Measurements from ENCODE around the gene NUP62CL. TPM values are rescaled to one million over a fixed set of nuclear protein-coding genes. Genes with fewer than 3 reads are reported as not detected.

Gene NUP62CL
- total and polyA plus RNA-seq, 2 donors from 2014 or later = 9.2 to 9.8 TPM

DNA sequence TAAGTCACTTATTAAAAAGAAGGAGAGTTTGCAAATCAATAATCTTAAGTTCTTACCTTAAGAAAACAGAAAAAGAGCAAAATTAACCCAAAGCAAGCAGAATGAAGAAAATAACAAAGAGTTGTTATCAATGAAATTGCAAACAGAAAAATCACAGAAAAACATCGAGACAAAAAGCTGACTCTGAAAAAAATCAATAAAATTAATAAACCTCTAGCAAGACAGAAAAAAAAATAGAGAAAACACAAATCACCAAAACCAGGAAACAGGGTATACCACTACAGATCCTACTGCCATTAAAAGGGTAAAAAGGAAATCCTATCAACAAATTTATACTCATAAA is 70.3 kb downstream of the NUP62CL start:
- intact Hi-C loops (cut with DNase I) = no loop called here

GRCh38 chrX:107135049-107135964 is 70.9 kb downstream of the NUP62CL start:
- Histone ChIP-seq H3K27ac (ENCODE audit: low read depth in 2 of 2, low read length in 2 of 2) (no peak overlapping the region), H3K9ac (ENCODE audit: low read length in 3 of 3) (no peak overlapping the region), H3K4me3 (ENCODE audit: low read length in 3 of 3) (no peak overlapping the region), H3K9me3 (ENCODE audit: control insufficient read depth in 2 of 3, insufficient read depth in 1 of 3, low read length in 3 of 3) (no peaks in the 10 kb centered on the region), H3K36me3 (ENCODE audit: control insufficient read depth in 2 of 3, insufficient read depth in 3 of 3, low read length in 3 of 3) (no peaks in the 10 kb centered on the region), H3K4me1 (ENCODE audit: control insufficient read depth in 2 of 3, insufficient read depth in 2 of 3, low read depth in 1 of 3, low read length in 3 of 3) (no peaks in the 10 kb centered on the region), H3K27me3 (ENCODE audit: control insufficient read depth, insufficient read depth, low read length) (no peaks in the 10 kb centered on the region)
- TF ChIP-seq, protein P1, sequence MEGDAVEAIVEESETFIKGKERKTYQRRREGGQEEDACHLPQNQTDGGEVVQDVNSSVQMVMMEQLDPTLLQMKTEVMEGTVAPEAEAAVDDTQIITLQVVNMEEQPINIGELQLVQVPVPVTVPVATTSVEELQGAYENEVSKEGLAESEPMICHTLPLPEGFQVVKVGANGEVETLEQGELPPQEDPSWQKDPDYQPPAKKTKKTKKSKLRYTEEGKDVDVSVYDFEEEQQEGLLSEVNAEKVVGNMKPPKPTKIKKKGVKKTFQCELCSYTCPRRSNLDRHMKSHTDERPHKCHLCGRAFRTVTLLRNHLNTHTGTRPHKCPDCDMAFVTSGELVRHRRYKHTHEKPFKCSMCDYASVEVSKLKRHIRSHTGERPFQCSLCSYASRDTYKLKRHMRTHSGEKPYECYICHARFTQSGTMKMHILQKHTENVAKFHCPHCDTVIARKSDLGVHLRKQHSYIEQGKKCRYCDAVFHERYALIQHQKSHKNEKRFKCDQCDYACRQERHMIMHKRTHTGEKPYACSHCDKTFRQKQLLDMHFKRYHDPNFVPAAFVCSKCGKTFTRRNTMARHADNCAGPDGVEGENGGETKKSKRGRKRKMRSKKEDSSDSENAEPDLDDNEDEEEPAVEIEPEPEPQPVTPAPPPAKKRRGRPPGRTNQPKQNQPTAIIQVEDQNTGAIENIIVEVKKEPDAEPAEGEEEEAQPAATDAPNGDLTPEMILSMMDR (IDR thresholded peaks at IDR 0.05; ENCODE audit: borderline replicate concordance, extremely low read depth, insufficient read depth) = no peak
- DNase-seq (no peak), FAIRE-seq (peak; percentile 42)
- intact Hi-C loops (cut with DNase I) = no loop called here

More for the DNA sequence above, 70.3 kb downstream of the NUP62CL start:
- H3K9ac ChIP-seq (ENCODE audit: low read length in 3 of 3) = no peak overlapping the region
- no peak overlapping the region for H3K4me3 ChIP-seq (ENCODE audit: low read length in 3 of 3)
- no peaks in the 10 kb centered on the region for H3K4me1 ChIP-seq (ENCODE audit: control insufficient read depth in 2 of 3, insufficient read depth in 2 of 3, low read depth in 1 of 3, low read length in 3 of 3)
- H3K9me3 ChIP-seq (ENCODE audit: control insufficient read depth in 2 of 3, insufficient read depth in 1 of 3, low read length in 3 of 3) = no peaks in the 10 kb centered on the region
- no peaks in the 10 kb centered on the region for H3K27me3 ChIP-seq (ENCODE audit: control insufficient read depth, insufficient read depth, low read length)
- FAIRE-seq (no peak), DNase-seq (no peak)
- no peaks in the 10 kb centered on the region for H3K36me3 ChIP-seq (ENCODE audit: control insufficient read depth in 2 of 3, insufficient read depth in 3 of 3, low read length in 3 of 3)
- no peak overlapping the region for H3K27ac ChIP-seq (ENCODE audit: low read depth in 2 of 2, low read length in 2 of 2)
- TF ChIP-seq, protein P1 (IDR thresholded peaks at IDR 0.05; ENCODE audit: borderline replicate concordance, extremely low read depth, insufficient read depth) = no peak

GRCh38 chrX:107123750-107124149 is 82.5 kb downstream of the NUP62CL start:
- H3K4me3 ChIP-seq (ENCODE audit: low read length in 3 of 3) = no peak overlapping the region
- H3K36me3 ChIP-seq (ENCODE audit: control insufficient read depth in 2 of 3, insufficient read depth in 3 of 3, low read length in 3 of 3) = no peaks in the 10 kb centered on the region
- intact Hi-C loops (cut with DNase I) = no loop called here
- no peaks in the 10 kb centered on the region for H3K9me3 ChIP-seq (ENCODE audit: control insufficient read depth in 2 of 3, insufficient read depth in 1 of 3, low read length in 3 of 3)
- FAIRE-seq = no peak
- TF ChIP-seq, protein P1 (IDR thresholded peaks at IDR 0.05; ENCODE audit: borderline replicate concordance, extremely low read depth, insufficient read depth) = no peak
- H3K4me1 ChIP-seq (ENCODE audit: control insufficient read depth in 2 of 3, insufficient read depth in 2 of 3, low read depth in 1 of 3, low read length in 3 of 3) = peaks cover 0 to 4% (median 0%) of the 10 kb centered on the region in 3 donors
- no peak overlapping the region for H3K27ac ChIP-seq (ENCODE audit: low read depth in 2 of 2, low read length in 2 of 2)
- DNase-seq = no peak
- no peak overlapping the region for H3K9ac ChIP-seq (ENCODE audit: low read length in 3 of 3)
- no peaks in the 10 kb centered on the region for H3K27me3 ChIP-seq (ENCODE audit: control insufficient read depth, insufficient read depth, low read length)
